ENCODE results near the gene TRAPPC5. TPM values are rescaled to one million over a fixed set of nuclear protein-coding genes. Genes with fewer than 3 reads are reported as not detected.

Gene TRAPPC5
- total and polyA plus RNA-seq, 10 of the 15 experiments (the other 5 are each of a cell fraction or from before 2014, with no cell fraction given) = 4.2 to 210 (median 89.1) TPM

GRCh38 chr19:7694499-7694898 lies 13.9 kb downstream of the TRAPPC5 start (continued):
- TF ChIP-seq MEF2B (IDR thresholded peaks at IDR 0.05; ENCODE audit: partially characterized antibody, poor library complexity, severe bottlenecking) = peak; percentile 95
- TF ChIP-seq TCF12 (IDR thresholded peaks at IDR 0.05; ENCODE audit: low read depth, low read length) = no peak
- no peak for TF ChIP-seq JUND (IDR thresholded peaks at IDR 0.05; ENCODE audit: low read depth, low read length)
- no peak for TF ChIP-seq NKRF (conservative IDR thresholded peaks at IDR 0.05)
- TF ChIP-seq CUX1 (IDR thresholded peaks at IDR 0.05; ENCODE audit: insufficient replicate concordance, low read depth, low read length) = no peak
- no peak for TF ChIP-seq SIN3A (IDR thresholded peaks at IDR 0.05; ENCODE audit: low read depth, low read length)
- no peak for TF ChIP-seq ETV6 (conservative IDR thresholded peaks at IDR 0.05 in 1 of 2, IDR thresholded peaks at IDR 0.05 in 1 of 2; ENCODE audit: borderline replicate concordance in 1 of 2, low read depth in 1 of 2)
- TF ChIP-seq GABPA (IDR thresholded peaks at IDR 0.05; ENCODE audit: low read depth) = no peak
- TF ChIP-seq RCOR1 (conservative IDR thresholded peaks at IDR 0.05; ENCODE audit: low read depth, low read length) = no peak
- peak; percentile 88 for TF ChIP-seq RUNX3 (IDR thresholded peaks at IDR 0.05; ENCODE audit: low read length)
- TF ChIP-seq EED (IDR thresholded peaks at IDR 0.05; ENCODE audit: low read depth) = peak; percentile 92
- TF ChIP-seq ZBED1 (IDR thresholded peaks at IDR 0.05; ENCODE audit: borderline replicate concordance) = no peak
- no peak for TF ChIP-seq SPI1 (IDR thresholded peaks at IDR 0.05; ENCODE audit: borderline replicate concordance, insufficient read depth, low read depth, low read length)
- 0 out of 2 replicates have a peak, but pooled peaks have one; percentile 40 for TF ChIP-seq CBFB (IDR thresholded peaks at IDR 0.05; ENCODE audit: low read depth)
- TF ChIP-seq MAX (IDR thresholded peaks at IDR 0.05; ENCODE audit: low read depth, low read length) = no peak
- TF ChIP-seq NFIC (IDR thresholded peaks at IDR 0.05; ENCODE audit: low read depth, low read length) = peak; percentile 53; the same call in 1 of the 2 replicates
- no peak for TF ChIP-seq ZNF217 (IDR thresholded peaks at IDR 0.05)
- no peak for TF ChIP-seq TARDBP (IDR thresholded peaks at IDR 0.05; ENCODE audit: borderline replicate concordance)
- TF ChIP-seq YBX1 (IDR thresholded peaks at IDR 0.05) = no peak
- TF ChIP-seq POU2F2 (IDR thresholded peaks at IDR 0.05; ENCODE audit: borderline replicate concordance, low read depth, low read length) = no peak
- no peak for TF ChIP-seq SRF (IDR thresholded peaks at IDR 0.05; ENCODE audit: low read depth in 2 of 2, low read length in 2 of 2)
- TF ChIP-seq, protein P1, sequence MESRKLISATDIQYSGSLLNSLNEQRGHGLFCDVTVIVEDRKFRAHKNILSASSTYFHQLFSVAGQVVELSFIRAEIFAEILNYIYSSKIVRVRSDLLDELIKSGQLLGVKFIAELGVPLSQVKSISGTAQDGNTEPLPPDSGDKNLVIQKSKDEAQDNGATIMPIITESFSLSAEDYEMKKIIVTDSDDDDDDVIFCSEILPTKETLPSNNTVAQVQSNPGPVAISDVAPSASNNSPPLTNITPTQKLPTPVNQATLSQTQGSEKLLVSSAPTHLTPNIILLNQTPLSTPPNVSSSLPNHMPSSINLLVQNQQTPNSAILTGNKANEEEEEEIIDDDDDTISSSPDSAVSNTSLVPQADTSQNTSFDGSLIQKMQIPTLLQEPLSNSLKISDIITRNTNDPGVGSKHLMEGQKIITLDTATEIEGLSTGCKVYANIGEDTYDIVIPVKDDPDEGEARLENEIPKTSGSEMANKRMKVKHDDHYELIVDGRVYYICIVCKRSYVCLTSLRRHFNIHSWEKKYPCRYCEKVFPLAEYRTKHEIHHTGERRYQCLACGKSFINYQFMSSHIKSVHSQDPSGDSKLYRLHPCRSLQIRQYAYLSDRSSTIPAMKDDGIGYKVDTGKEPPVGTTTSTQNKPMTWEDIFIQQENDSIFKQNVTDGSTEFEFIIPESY (IDR thresholded peaks at IDR 0.05) = no peak

Data from GM12878 (cell line).